Subcutaneous abdominal adipose tissue (tissue), 5 donors: ENCODE data around the gene CPNE5.

Experiments used
- H3K27ac ChIP-seq: one replicate; pipeline ENCODE4 v1.7.0; 2013; ENCODE audit warnings: low read depth, mild to moderate bottlenecking, inconsistent platforms, low read length, moderate library complexity
- H3K27me3 ChIP-seq, 5 donors: one replicate each; pipeline ENCODE4 v1.7.0; 2013; ENCODE audit warnings: low read length in 5 of 5, inconsistent platforms in 1 of 5; ENCODE audit not compliant: control insufficient read depth in 5 of 5, insufficient read depth in 4 of 5
- H3K36me3 ChIP-seq, 5 donors: one replicate each; pipeline ENCODE4 v1.7.0; 2013; ENCODE audit warnings: low read length in 5 of 5; ENCODE audit not compliant: control insufficient read depth in 5 of 5, insufficient read depth in 5 of 5
- H3K4me1 ChIP-seq, 5 donors: one replicate each; pipeline ENCODE4 v1.7.0; 2013; ENCODE audit warnings: low read length in 5 of 5, mild to moderate bottlenecking in 3 of 5, moderate library complexity in 1 of 5; ENCODE audit not compliant: control insufficient read depth in 5 of 5, insufficient read depth in 5 of 5
- H3K4me3 ChIP-seq, 5 donors: one replicate each; pipeline ENCODE4 v1.7.0; 2013; ENCODE audit warnings: low read length in 5 of 5, low read depth in 1 of 5
- H3K9ac ChIP-seq, 5 donors: one replicate each; pipeline ENCODE4 v1.7.0; 2013; ENCODE audit warnings: low read length in 5 of 5, mild to moderate bottlenecking in 4 of 5, moderate library complexity in 3 of 5
- H3K9me3 ChIP-seq, 5 donors: one replicate each; pipeline ENCODE4 v1.7.0; 2013; ENCODE audit warnings: low read length in 5 of 5; ENCODE audit not compliant: control insufficient read depth in 5 of 5
- donor health status: healthy.
- donor health status: healthy.
- donor health status: healthy.
- donor health status: healthy.
- donor health status: healthy.

The CPNE5 gene

GRCh38 chr6:36847991-36848390 is 8.7 kb upstream of the CPNE5 start:
- Histone ChIP-seq H3K9ac (no peak overlapping the region), H3K27ac (no peak overlapping the region), H3K4me1 (peaks cover 2 to 9% (median 5%) of the 10 kb centered on the region in 5 donors), H3K36me3 (no peaks in the 10 kb centered on the region), H3K9me3 (peaks cover 0 to 12% (median 7%) of the 10 kb centered on the region in 5 donors), H3K4me3 (no peak overlapping the region), H3K27me3 (peaks cover 0 to 3% (median 0%) of the 10 kb centered on the region in 5 donors)

GRCh38 chr6:36847152-36847551 is 7.9 kb upstream of the CPNE5 start:
- Histone ChIP-seq H3K4me1 (peaks cover 0 to 9% (median 0%) of the 10 kb centered on the region in 5 donors), H3K36me3 (no peaks in the 10 kb centered on the region), H3K27me3 (peaks cover 0 to 3% (median 0%) of the 10 kb centered on the region in 5 donors), H3K9me3 (peaks cover 0 to 12% (median 7%) of the 10 kb centered on the region in 5 donors), H3K27ac (no peak overlapping the region), H3K4me3 (no peak overlapping the region), H3K9ac (no peak overlapping the region)

DNA sequence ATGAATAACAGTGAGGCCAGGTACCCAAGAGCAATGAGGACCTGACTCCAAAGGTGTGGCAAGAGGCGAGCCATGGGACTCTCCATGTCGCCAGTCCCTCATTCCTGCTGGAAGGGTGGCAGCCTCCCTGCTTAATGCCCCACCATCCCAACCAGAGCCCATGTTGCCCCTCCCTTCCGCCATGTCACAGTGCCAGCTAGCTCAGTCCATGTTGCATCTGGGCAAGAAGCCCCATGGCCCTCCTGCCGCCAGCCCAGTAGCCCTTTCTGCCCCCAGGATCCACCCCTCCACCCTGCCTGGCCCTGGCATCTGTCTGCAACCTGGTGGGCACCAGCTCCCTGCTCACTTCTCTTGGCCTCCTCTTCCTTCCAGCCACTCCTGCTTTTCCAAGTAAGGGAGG is 6.0 kb upstream of the CPNE5 start:
- Histone ChIP-seq H3K4me3 (no peak overlapping the region), H3K27me3 (peaks cover 0 to 10% (median 3%) of the 10 kb centered on the region in 5 donors), H3K9me3 (peaks cover 0 to 4% (median 0%) of the 10 kb centered on the region in 5 donors), H3K4me1 (peaks cover 0 to 15% (median 11%) of the 10 kb centered on the region in 5 donors), H3K36me3 (no peaks in the 10 kb centered on the region), H3K27ac (no peak overlapping the region), H3K9ac (no peak overlapping the region)

GRCh38 chr6:36844232-36845170 is 5.3 kb upstream of the CPNE5 start:
- Histone ChIP-seq H3K36me3 (no peaks in the 10 kb centered on the region), H3K4me3 (no peak overlapping the region), H3K9me3 (no peaks in the 10 kb centered on the region), H3K27ac (no peak overlapping the region), H3K9ac (no peak overlapping the region), H3K4me1 (peaks cover 0 to 19% (median 15%) of the 10 kb centered on the region in 5 donors), H3K27me3 (peaks cover 0 to 11% (median 3%) of the 10 kb centered on the region in 5 donors)

- Histone ChIP-seq H3K4me1 (peaks cover 0 to 23% (median 21%) of the 10 kb centered on the region in 5 donors), H3K36me3 (no peaks in the 10 kb centered on the region), H3K9ac (no peak overlapping the region), H3K4me3 (no peak overlapping the region), H3K27me3 (peaks cover 4 to 22% (median 14%) of the 10 kb centered on the region in 5 donors), H3K9me3 (no peaks in the 10 kb centered on the region), H3K27ac (no peak overlapping the region)
Measured at GRCh38 chr6:36843170-36843569, 3.9 kb upstream of the CPNE5 start.

DNA sequence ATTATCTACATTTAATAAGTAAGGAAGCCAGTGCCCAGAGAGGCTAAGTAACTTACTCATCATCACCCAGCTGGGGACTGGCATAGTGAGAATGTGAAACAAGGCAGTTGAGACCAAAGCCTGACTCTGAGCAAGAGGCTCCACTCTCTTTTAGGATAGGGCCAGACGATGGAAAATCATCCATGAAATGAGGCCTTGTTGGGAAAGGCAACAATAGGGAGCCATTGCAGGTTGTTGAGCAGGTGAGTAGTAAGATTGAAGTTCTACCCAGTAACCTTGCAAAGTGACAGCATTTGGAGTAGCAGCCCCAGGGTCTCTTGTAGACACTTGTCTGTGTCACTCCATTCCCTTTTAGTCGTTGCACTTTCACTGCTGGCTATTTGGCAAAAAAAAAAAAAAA is 2.5 kb upstream of the CPNE5 start:
- Histone ChIP-seq H3K4me1 (peaks cover 0 to 23% (median 21%) of the 10 kb centered on the region in 5 donors), H3K9ac (no peak overlapping the region), H3K9me3 (no peaks in the 10 kb centered on the region), H3K36me3 (no peaks in the 10 kb centered on the region), H3K27ac (no peak overlapping the region), H3K27me3 (peaks cover 4 to 21% (median 14%) of the 10 kb centered on the region in 5 donors), H3K4me3 (no peak overlapping the region)

DNA sequence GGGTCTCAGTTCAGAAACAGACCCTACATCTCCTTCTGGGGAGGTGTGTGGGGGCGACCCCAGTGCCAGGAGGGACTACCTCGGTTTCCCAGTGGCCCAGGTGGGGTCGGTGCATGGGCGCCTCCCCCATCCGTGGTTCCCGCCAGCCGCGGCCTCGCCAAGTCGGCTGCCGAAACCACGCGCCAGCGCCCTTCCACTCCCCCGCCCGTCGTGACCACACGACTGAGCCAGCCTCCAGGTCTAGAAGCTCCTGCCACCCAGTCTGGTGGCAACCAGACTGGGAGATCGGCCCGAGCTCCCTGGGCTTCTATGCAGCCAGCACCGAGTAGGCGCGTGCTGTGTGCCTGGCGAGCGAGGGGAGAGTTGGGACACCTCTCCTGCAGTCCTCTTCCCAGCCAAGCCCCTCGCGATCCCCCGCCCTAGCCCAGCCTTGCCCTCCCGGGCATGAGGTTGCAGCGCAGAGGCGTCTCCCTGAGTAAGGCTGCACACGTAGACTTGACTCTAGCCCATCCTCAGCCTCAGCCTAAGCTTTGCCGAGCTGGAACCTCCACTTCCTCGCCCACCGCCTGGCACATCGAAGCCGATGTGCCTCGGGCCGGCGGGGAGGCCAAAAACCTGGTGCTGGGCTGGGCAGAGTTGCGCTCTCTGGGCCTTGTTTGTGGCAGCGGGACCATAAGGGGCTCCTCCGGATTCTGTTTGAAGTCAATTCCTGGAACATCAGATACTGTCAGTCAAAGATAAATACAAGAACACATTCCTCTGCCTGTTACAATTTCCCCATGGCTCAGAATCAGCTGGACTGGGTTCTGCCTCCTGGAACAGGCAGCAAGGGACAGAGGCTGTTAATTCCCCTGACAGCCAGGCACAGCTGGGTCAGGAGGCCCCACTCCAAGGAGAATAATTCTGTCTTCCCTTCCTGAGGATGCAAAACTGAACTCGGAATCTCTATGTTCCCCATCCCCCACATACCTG is 1.5 kb upstream of the CPNE5 start:
- peaks cover 0 to 23% (median 21%) of the 10 kb centered on the region in 5 donors for H3K4me1 ChIP-seq
- H3K36me3 ChIP-seq = no peaks in the 10 kb centered on the region
- peak overlapping the region in 1 of 5 donors; percentile 44 for H3K9ac ChIP-seq
- H3K4me3 ChIP-seq = peak overlapping the region; percentile 42 to 60 (median 53)
- peaks cover 4 to 21% (median 14%) of the 10 kb centered on the region in 5 donors for H3K27me3 ChIP-seq
- H3K9me3 ChIP-seq = no peaks in the 10 kb centered on the region
- no peak overlapping the region for H3K27ac ChIP-seq

GRCh38 chr6:36839749-36840431 is 646 bp upstream of the CPNE5 start:
- Histone ChIP-seq H3K27ac (no peak overlapping the region), H3K9ac (peak overlapping the region in 1 of 5 donors; percentile 44), H3K4me3 (peak overlapping the region; percentile 42 to 60 (median 53)), H3K9me3 (no peaks in the 10 kb centered on the region), H3K27me3 (peaks cover 4 to 21% (median 12%) of the 10 kb centered on the region in 5 donors), H3K4me1 (peaks cover 0 to 23% (median 21%) of the 10 kb centered on the region in 5 donors), H3K36me3 (no peaks in the 10 kb centered on the region)

DNA sequence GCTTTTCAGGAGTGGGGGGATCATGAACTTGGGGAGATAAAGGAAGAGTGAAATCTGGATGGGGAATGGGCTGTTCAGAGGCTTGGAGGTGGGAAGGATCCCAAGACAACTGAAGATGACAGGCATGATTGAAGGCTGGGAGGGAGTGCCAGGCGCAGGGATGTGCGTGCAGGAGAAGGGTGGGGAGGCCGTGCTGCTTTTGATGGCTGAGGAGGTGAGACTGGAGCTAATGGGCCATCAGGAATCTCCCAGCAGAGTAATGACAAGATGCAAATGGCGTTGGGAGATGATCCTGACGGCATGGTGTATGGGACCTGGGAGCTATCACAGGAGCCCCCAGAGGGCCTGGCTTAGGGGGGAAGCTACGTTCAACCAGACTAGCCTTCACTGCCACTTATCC is 1.6 kb downstream of the CPNE5 start:
- Histone ChIP-seq H3K27me3 (peaks cover 4 to 21% (median 12%) of the 10 kb centered on the region in 5 donors), H3K27ac (no peak overlapping the region), H3K9me3 (no peaks in the 10 kb centered on the region), H3K9ac (no peak overlapping the region), H3K36me3 (no peaks in the 10 kb centered on the region), H3K4me3 (no peak overlapping the region), H3K4me1 (peaks cover 0 to 23% (median 21%) of the 10 kb centered on the region in 5 donors)
